HepG2 (cell line): ENCODE results near the gene SOAT1. TPM values are rescaled to one million over a fixed set of nuclear protein-coding genes. Genes with fewer than 3 reads are reported as not detected.

ENCODE experiments used
- ATAC-seq: fragments of 200-7000 bp; cut with Tn5 transposase; 3 replicates; pipeline ENCODE4 v1.9.1; 2020; ENCODE audit warnings: mild to moderate bottlenecking, moderate library complexity
- BruUV-seq: library from RNA; stranded (reverse); fragments of 400-500 nt; replicated peaks from 2 replicates; lab custom pipeline; 2021; lab: Mats Ljungman, UMichigan
- CTCF ChIA-PET: fragments of 300-600 bp; formaldehyde crosslinking; extraction: SDS; loops from one replicate; lab custom pipeline; 2021; ENCODE audit warnings: low total read pairs, inconsistent platforms, low intra/inter-chr PET ratio; lab: Yijun Ruan, JAX
- POLR2A ChIA-PET: fragments of 350-600 bp; sonication (Branson Sonifier 250); formaldehyde crosslinking; loops from one replicate; lab custom pipeline; 2020; ENCODE audit warnings: antibody characterized with exemption, inconsistent platforms; lab: Yijun Ruan, JAX
- DNase-seq: peaks from one replicate; pipeline ENCODE4 v3.0.0-alpha.2; 2015; ENCODE audit warnings: low spot score
- FAIRE-seq: peaks from 3 replicates; lab custom pipeline; 2011; peaks lifted over from hg19 to GRCh38; lab: Jason Lieb, UNC
- H2AFZ ChIP-seq: one replicate; pipeline ENCODE4 v1.6.1; 2011; ENCODE audit warnings: low read length, inconsistent platforms
- H3K27ac ChIP-seq: fragments of 300-600 bp; 3 replicates; pipeline ENCODE4 v1.8.0; 2011; ENCODE audit warnings: mixed run types, mild to moderate bottlenecking, mixed read lengths, low read length, inconsistent platforms; ENCODE audit not compliant: insufficient read depth; ENCODE audit errors: extremely low read length
- H3K27me3 ChIP-seq, 2 experiments: fragments of 200-600 bp in 1 of 2; 2 replicates in 1 of 2; 3 replicates in 1 of 2; pipeline versions ENCODE4 v1.6.0 to v1.8.0; 2011; ENCODE audit warnings: low read length in 2 of 2, mild to moderate bottlenecking in 2 of 2, moderate library complexity in 2 of 2, inconsistent platforms in 1 of 2; ENCODE audit not compliant: insufficient read depth in 2 of 2, control insufficient read depth in 1 of 2
- H3K36me3 ChIP-seq, 2 experiments: fragments of 200-600 bp in 1 of 2; replicated peaks in 1 of 2; 2 replicates in 1 of 2; 3 replicates in 1 of 2; pipeline versions ENCODE4 v1.5.1 to v1.8.0; 2011; ENCODE audit warnings: low read length in 2 of 2, inconsistent platforms in 1 of 2; ENCODE audit not compliant: insufficient read depth in 2 of 2, control insufficient read depth in 1 of 2
- H3K4me1 ChIP-seq: 2 replicates; pipeline ENCODE4 v1.5.1; 2012; ENCODE audit warnings: low read length, inconsistent platforms; ENCODE audit not compliant: insufficient read depth
- H3K4me2 ChIP-seq: 2 replicates; pipeline ENCODE4 v1.6.0; 2011; ENCODE audit warnings: low read depth, low read length, inconsistent platforms
- H3K4me3 ChIP-seq, 3 experiments: fragments of 200-600 bp in 1 of 3; sonication (generic), shearing (Covaris generic) in 1 of 3; replicated peaks in 1 of 3; 2 replicates each; pipeline ENCODE4 v1.5.1; 2011 to 2016; ENCODE audit warnings: low read length in 3 of 3, inconsistent platforms in 2 of 3, low read depth in 2 of 3, mild to moderate bottlenecking in 2 of 3, control low read depth in 1 of 3, mixed read lengths in 1 of 3; ENCODE audit not compliant: insufficient read depth in 1 of 3
- H3K79me2 ChIP-seq: one replicate; pipeline ENCODE4 v1.6.1; 2011; ENCODE audit warnings: low read length, inconsistent platforms; ENCODE audit not compliant: insufficient read depth
- H3K9ac ChIP-seq: 2 replicates; pipeline ENCODE4 v1.6.0; 2011; ENCODE audit warnings: mild to moderate bottlenecking, low read depth, low read length, inconsistent platforms; ENCODE audit not compliant: insufficient read depth
- H3K9me3 ChIP-seq: 2 replicates; pipeline ENCODE4 v1.5.1; 2012; ENCODE audit warnings: mild to moderate bottlenecking, low read length
- H4K20me1 ChIP-seq: 2 replicates; pipeline ENCODE4 v1.6.0; 2011; ENCODE audit warnings: inconsistent platforms, mild to moderate bottlenecking, low read length, moderate library complexity; ENCODE audit not compliant: insufficient read depth
- FOXM1 ChIP-seq: sonication (generic); formaldehyde crosslinking; IDR thresholded peaks from 2 replicates; pipeline ENCODE4 v1.5.0; 2020; ENCODE audit warnings: missing genetic modification reagents
- SMYD3 ChIP-seq: sonication (generic); formaldehyde crosslinking; IDR thresholded peaks from 2 replicates; pipeline ENCODE4 v1.8.1; 2023; ENCODE audit warnings: mild to moderate bottlenecking, missing genetic modification reagents
- SNAPC2 ChIP-seq: sonication (generic); formaldehyde crosslinking; IDR thresholded peaks from 2 replicates; pipeline ENCODE4 v1.8.1; 2022; ENCODE audit warnings: mild to moderate bottlenecking, missing genetic modification reagents
- ZBTB3 ChIP-seq: sonication (generic); formaldehyde crosslinking; IDR thresholded peaks from 2 replicates; pipeline ENCODE4 v1.4.0; 2020; ENCODE audit warnings: low read depth, mild to moderate bottlenecking, moderate library complexity, missing genetic modification reagents, borderline replicate concordance
- ZKSCAN8 ChIP-seq: IDR thresholded peaks from 2 replicates; pipeline ENCODE4 v1.6.1; 2016; ENCODE audit warnings: borderline replicate concordance, missing genetic modification reagents, missing compliant biosample characterization
- ZNF263 ChIP-seq: sonication (generic); formaldehyde crosslinking; IDR thresholded peaks from 2 replicates; pipeline ENCODE4 v1.4.0; 2020; ENCODE audit warnings: missing genetic modification reagents
- ZNF430 ChIP-seq: sonication (generic); formaldehyde crosslinking; IDR thresholded peaks from 2 replicates; pipeline ENCODE4 v1.9.0; 2021; ENCODE audit warnings: mild to moderate bottlenecking, missing genetic modification reagents
- ZNF460 ChIP-seq: sonication (generic); formaldehyde crosslinking; IDR thresholded peaks from 2 replicates; pipeline ENCODE4 v1.5.1; 2020; ENCODE audit warnings: missing genetic modification reagents, mild to moderate bottlenecking, borderline replicate concordance
- ZNF577 ChIP-seq: sonication (generic); formaldehyde crosslinking; IDR thresholded peaks from 2 replicates; pipeline ENCODE4 v1.4.0; 2020; ENCODE audit warnings: mild to moderate bottlenecking, low read depth, missing genetic modification reagents, borderline replicate concordance
- ZNF841 ChIP-seq: sonication (generic); formaldehyde crosslinking; IDR thresholded peaks from 2 replicates; pipeline ENCODE4 v1.8.1; 2023; ENCODE audit warnings: missing genetic modification reagents, borderline replicate concordance
- WGBS: methylation state at CpG from one replicate; pipeline ENCODE4 v1.1.6; 2017; ENCODE audit warnings: low lambda C conversion rate; 5-methylcytosine and 5-hydroxymethylcytosine counted together
- in situ Hi-C: cut with HindIII; loops from 2 replicates; pipeline ENCODE4 v1.10.0; 2017; ENCODE audit warnings: low pct_unique_long_range_greater_than_20kb; ENCODE audit not compliant: extremely low pct_ligation_motif_present
- intact Hi-C: fragments of 100-400 bp; cut with micrococcal nuclease; formaldehyde crosslinking; loops from one replicate; pipeline ENCODE4 v1.10.0; 2022; ENCODE audit not compliant: unreplicated experiment
- polyA plus RNA-seq, 8 experiments: library from polyadenylated mRNA; depleted of rRNA in 3 of 8; stranded (reverse) in 7 of 8; unstranded in 1 of 8; fragments of >200 nt; fragmentation: Illumina TruSeq in 4 of 8; extraction: Trizol in 4 of 8; gene quantifications; 2 replicates each; pipeline versions ENCODE4 v1.2.1 to v1.2.3, GENCODE V29; 2011 to 2016; ENCODE audit warnings: low read depth in 4 of 8, missing spikeins in 1 of 8, mixed read lengths in 1 of 8; ENCODE audit not compliant: insufficient read depth in 1 of 8
- total RNA-seq, 5 experiments: library from RNA; depleted of rRNA; stranded (reverse); fragments of >200 nt; fragmentation: Illumina TruSeq; extraction: Trizol; gene quantifications; 2 replicates each; pipeline ENCODE4 v1.2.3, GENCODE V29; 2016; ENCODE audit warnings: low read depth in 1 of 5
- TF ChIP-seq, protein P1 (sequence below): sonication (generic); formaldehyde crosslinking; IDR thresholded peaks from 2 replicates; pipeline ENCODE4 v1.9.0; 2022; ENCODE audit warnings: missing genetic modification reagents, mild to moderate bottlenecking, borderline replicate concordance
- TF ChIP-seq, protein P2 (sequence below): sonication (generic); formaldehyde crosslinking; IDR thresholded peaks from 2 replicates; pipeline ENCODE4 v1.5.0; 2020; ENCODE audit warnings: missing genetic modification reagents, mild to moderate bottlenecking, borderline replicate concordance

Gene SOAT1
- total and polyA plus RNA-seq, 2 of the 13 experiments (the other 11 are each of a cell fraction or from before 2014, with no cell fraction given) = 22.3 to 52.0 TPM

DNA sequence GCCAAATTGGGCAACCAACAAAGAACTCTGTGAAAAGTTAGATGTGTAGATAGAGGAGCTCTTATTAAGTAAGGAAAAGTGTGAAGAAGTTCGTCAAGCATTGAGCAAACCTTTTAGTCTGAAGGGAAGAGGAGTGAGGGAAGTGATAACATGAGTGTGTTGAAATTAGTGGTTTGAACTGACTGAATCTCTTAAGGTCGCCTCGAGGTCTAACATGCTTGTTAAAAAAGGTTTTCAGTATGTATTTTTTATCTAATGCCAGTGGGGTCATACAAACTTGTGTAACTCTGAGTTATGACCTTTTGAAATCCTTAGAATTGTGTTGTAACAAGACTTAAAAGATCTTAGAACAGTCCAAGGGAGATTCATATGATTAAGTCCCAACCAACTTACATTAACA is 34.1 kb downstream of the SOAT1 start (continued):
- TF ChIP-seq, protein P1, sequence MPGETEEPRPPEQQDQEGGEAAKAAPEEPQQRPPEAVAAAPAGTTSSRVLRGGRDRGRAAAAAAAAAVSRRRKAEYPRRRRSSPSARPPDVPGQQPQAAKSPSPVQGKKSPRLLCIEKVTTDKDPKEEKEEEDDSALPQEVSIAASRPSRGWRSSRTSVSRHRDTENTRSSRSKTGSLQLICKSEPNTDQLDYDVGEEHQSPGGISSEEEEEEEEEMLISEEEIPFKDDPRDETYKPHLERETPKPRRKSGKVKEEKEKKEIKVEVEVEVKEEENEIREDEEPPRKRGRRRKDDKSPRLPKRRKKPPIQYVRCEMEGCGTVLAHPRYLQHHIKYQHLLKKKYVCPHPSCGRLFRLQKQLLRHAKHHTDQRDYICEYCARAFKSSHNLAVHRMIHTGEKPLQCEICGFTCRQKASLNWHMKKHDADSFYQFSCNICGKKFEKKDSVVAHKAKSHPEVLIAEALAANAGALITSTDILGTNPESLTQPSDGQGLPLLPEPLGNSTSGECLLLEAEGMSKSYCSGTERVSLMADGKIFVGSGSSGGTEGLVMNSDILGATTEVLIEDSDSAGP (CRISPR knock-in tag) = no peak
- TF ChIP-seq, protein P2, sequence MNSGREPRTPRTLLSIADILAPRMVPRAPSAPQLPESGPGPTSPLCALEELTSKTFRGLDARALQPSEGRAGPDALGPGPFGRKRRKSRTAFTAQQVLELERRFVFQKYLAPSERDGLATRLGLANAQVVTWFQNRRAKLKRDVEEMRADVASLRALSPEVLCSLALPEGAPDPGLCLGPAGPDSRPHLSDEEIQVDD (CRISPR knock-in tag) = no peak

DNA sequence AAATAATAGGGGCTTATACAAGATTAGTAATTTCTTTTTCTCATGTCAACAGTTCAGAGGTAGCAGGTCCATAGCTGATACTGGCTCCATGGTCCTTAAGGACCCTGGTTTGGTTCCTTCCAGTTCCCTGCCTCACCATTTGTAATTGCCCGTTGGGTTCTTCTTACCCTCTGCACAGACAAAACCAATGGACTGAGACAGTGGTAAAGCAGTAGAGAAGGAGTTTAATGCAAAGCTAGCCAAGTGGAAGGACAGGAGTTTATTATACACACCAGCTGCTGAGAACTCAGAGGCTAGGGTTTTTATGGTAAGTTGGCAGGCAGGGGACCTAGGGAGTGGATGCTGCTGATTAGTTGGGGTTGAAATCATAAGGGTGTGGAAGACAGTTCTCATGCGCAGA is 36.3 kb downstream of the SOAT1 start:
- H2AFZ ChIP-seq = no peak overlapping the region
- FAIRE-seq (no peak), DNase-seq (no peak), ATAC-seq (no peak)
- intact Hi-C loops (no loop called here), in situ Hi-C loops (no loop called here)
- H3K27me3 ChIP-seq = no peaks in the 10 kb centered on the region
- H4K20me1 ChIP-seq = no peaks in the 10 kb centered on the region
- ChIA-PET CTCF (no interaction called here), POLR2A (no interaction called here)
- H3K4me3 ChIP-seq = no peak overlapping the region
- BruUV-seq = no TSS peak
- TF ChIP-seq FOXM1 (CRISPR knock-in tag) (no peak), ZNF430 (CRISPR knock-in tag) (no peak), ZNF841 (CRISPR knock-in tag) (no peak), ZNF263 (CRISPR knock-in tag) (no peak), ZBTB3 (CRISPR knock-in tag) (no peak), ZNF577 (CRISPR knock-in tag) (no peak), SNAPC2 (CRISPR knock-in tag) (no peak), ZKSCAN8 (CRISPR knock-in tag) (no peak), SMYD3 (CRISPR knock-in tag) (no peak), ZNF460 (CRISPR knock-in tag) (no peak)
- no peak overlapping the region for H3K27ac ChIP-seq
- no peaks in the 10 kb centered on the region for H3K79me2 ChIP-seq
- H3K36me3 ChIP-seq = peaks cover 1 to 7% of the 10 kb centered on the region in 2 experiments; a peak in 2 of 5 replicates
- H3K9ac ChIP-seq = no peak overlapping the region
- H3K4me2 ChIP-seq = no peak overlapping the region
- peaks cover 12% of the 10 kb centered on the region for H3K9me3 ChIP-seq
- 50% methylated on average over 2 of the region's 2 CpGs for WGBS
- H3K4me1 ChIP-seq = peaks cover 19% of the 10 kb centered on the region
